HG02623 (cell line): Measurements from ENCODE around the gene ZNF281.
"Not testable (repeated sequence)": the region's sequence is repeated elsewhere in the genome, so short reads cannot be mapped to it uniquely, and the experiment has no call there.

ENCODE experiments used
- ATAC-seq: cut with Tn5 transposase; IDR thresholded peaks from one replicate; pipeline ENCODE4 v1.9.1; 2021; ENCODE audit warnings: moderate library complexity; ENCODE audit not compliant: unreplicated experiment

Gene ZNF281

GRCh38 chr1:200429221-200429751, 19.4 kb upstream of the ZNF281 start:
- ATAC-seq = no peak

GRCh38 chr1:200428482-200429205, 18.8 kb upstream of the ZNF281 start:
- ATAC-seq = no peak

- ATAC-seq = no peak
Observed at GRCh38 chr1:200427744-200428143, 17.9 kb upstream of the ZNF281 start.

GRCh38 chr1:200426196-200426595, 16.4 kb upstream of the ZNF281 start:
- no peak for ATAC-seq

GRCh38 chr1:200423235-200423634, 13.4 kb upstream of the ZNF281 start:
- ATAC-seq = no peak

GRCh38 chr1:200422211-200422610, 12.4 kb upstream of the ZNF281 start:
- no peak for ATAC-seq

GRCh38 chr1:200415789-200416593, 6.2 kb upstream of the ZNF281 start:
- peak; percentile 81 for ATAC-seq

GRCh38 chr1:200415227-200415626, 5.4 kb upstream of the ZNF281 start:
- ATAC-seq = peak; percentile 53

- ATAC-seq = no peak
Observed at GRCh38 chr1:200414657-200415056, 4.8 kb upstream of the ZNF281 start.

GRCh38 chr1:200413766-200414165, 3.9 kb upstream of the ZNF281 start:
- not testable (repeated sequence) for ATAC-seq

- no peak for ATAC-seq
Observed at GRCh38 chr1:200411406-200412257, 1.8 kb upstream of the ZNF281 start.

GRCh38 chr1:200410566-200410878, 686 bp upstream of the ZNF281 start:
- no peak for ATAC-seq

- ATAC-seq = peak; percentile 22
Observed at GRCh38 chr1:200409203-200409760, 554 bp downstream of the ZNF281 start.

- no peak for ATAC-seq
Observed at GRCh38 chr1:200406161-200406797, 3.6 kb downstream of the ZNF281 start.

- ATAC-seq = no peak
Observed at GRCh38 chr1:200405264-200405663, 4.6 kb downstream of the ZNF281 start.

GRCh38 chr1:200401708-200402107, 8.1 kb downstream of the ZNF281 start:
- no peak for ATAC-seq

GRCh38 chr1:200401263-200401662, 8.6 kb downstream of the ZNF281 start:
- ATAC-seq = no peak

- ATAC-seq = no peak
Observed at GRCh38 chr1:200400556-200400955, 9.3 kb downstream of the ZNF281 start.

- no peak for ATAC-seq
Observed at GRCh38 chr1:200399860-200400259, 10.0 kb downstream of the ZNF281 start.

- no peak for ATAC-seq
Observed at GRCh38 chr1:200398373-200398772, 11.5 kb downstream of the ZNF281 start.
